Vagina (tissue), 2 donors: ENCODE data around the gene SPIRE2. TPM values are rescaled to one million over a fixed set of nuclear protein-coding genes. Genes with fewer than 3 reads are reported as not detected.
A peak's percentile ranks its signal among the peaks of the same experiment; 100 is the strongest.
"Not testable (repeated sequence)": the region's sequence is repeated elsewhere in the genome, so short reads cannot be mapped to it uniquely, and the experiment has no call there.

Source experiments
- DNase-seq, 2 donors: peaks; one replicate each; pipeline ENCODE4 v3.0.0-alpha.2; 2017; ENCODE audit errors: extremely low spot score in 2 of 2
- H3K27ac ChIP-seq: fragments of 200-600 bp; sonication (generic); one replicate; pipeline ENCODE4 v1.5.1; 2019
- H3K27me3 ChIP-seq: fragments of 200-600 bp; sonication (generic); one replicate; pipeline ENCODE4 v1.5.1; 2019
- H3K36me3 ChIP-seq, 2 donors: fragments of 200-600 bp; sonication (generic); one replicate each; pipeline ENCODE4 v1.5.1; 2017 to 2019
- H3K4me1 ChIP-seq: fragments of 200-600 bp; sonication (generic); one replicate; pipeline ENCODE4 v1.5.1; 2019
- H3K4me3 ChIP-seq, 2 donors: fragments of 200-600 bp; sonication (generic); 1 replicate in 1 of 2; 2 replicates in 1 of 2; pipeline ENCODE4 v1.5.1; 2016 to 2019
- H3K9me3 ChIP-seq: fragments of 200-600 bp; sonication (generic); one replicate; pipeline ENCODE4 v1.5.1; 2019
- CTCF ChIP-seq, 3 experiments: fragments of 450-650 bp in 2 of 3; fragments of 200-600 bp in 1 of 3; sonication (generic) in 1 of 3; IDR thresholded peaks; one replicate each; pipeline ENCODE4 v1.5.1; 2017 to 2019; ENCODE audit warnings: antibody characterized with exemption in 3 of 3, mild to moderate bottlenecking in 2 of 3, moderate library complexity in 2 of 3
- POLR2A ChIP-seq, 2 donors: fragments of 450-650 bp; IDR thresholded peaks; one replicate each; pipeline ENCODE4 v1.6.1; 2017; ENCODE audit warnings: antibody characterized with exemption in 2 of 2, mild to moderate bottlenecking in 2 of 2, moderate library complexity in 2 of 2
- POLR2AphosphoS5 ChIP-seq, 2 donors: sonication (generic); formaldehyde crosslinking; IDR thresholded peaks; one replicate each; pipeline ENCODE4 v1.9.0; 2017; ENCODE audit warnings: antibody characterized with exemption in 2 of 2, mild to moderate bottlenecking in 2 of 2, low read depth in 1 of 2; ENCODE audit not compliant: insufficient read depth in 1 of 2
- intact Hi-C: fragments of 100-400 bp; cut with DNase I; formaldehyde crosslinking; loops from one replicate; pipeline ENCODE4 v1.15.1; 2023
- total RNA-seq: library from RNA; depleted of rRNA; stranded (reverse); fragments of >200 nt; gene quantifications from one replicate; pipeline ENCODE4 v1.2.3, GENCODE V29; 2016

Gene SPIRE2
- 2.2 TPM for total RNA-seq

GRCh38 chr16:89828199-89828869, at the start of gene SPIRE2:
Gene SPIRE2, plus strand, starts transcription at chr16:89828475. Its CDS starts 76 bp downstream, at chr16:89828551.
- no peak for DNase-seq
- intact Hi-C loops: no loop called here
- no peaks in the 10 kb centered on the region for H3K36me3 ChIP-seq
- peak within 1 kb of the TSS; percentile 59 to 66 for H3K4me3 ChIP-seq
- H3K4me1 ChIP-seq: peaks cover 21% of the 10 kb centered on the region
- peak within 1 kb of the TSS; percentile 80 for H3K27ac ChIP-seq
- H3K27me3 ChIP-seq: no peaks in the 10 kb centered on the region
- no peaks in the 10 kb centered on the region for H3K9me3 ChIP-seq
- TF ChIP-seq POLR2A (IDR thresholded peaks at IDR 0.05) (no peak), POLR2AphosphoS5 (IDR thresholded peaks at IDR 0.05; ENCODE audit: insufficient read depth in 1 of 2, low read depth in 1 of 2) (no peak), CTCF (IDR thresholded peaks at IDR 0.05) (no peak)

- intact Hi-C loops: no loop called here
- no peaks in the 10 kb centered on the region for H3K4me1 ChIP-seq
- no peaks in the 10 kb centered on the region for H3K9me3 ChIP-seq
- DNase-seq: no peak
- no peaks in the 10 kb centered on the region for H3K27me3 ChIP-seq
- H3K36me3 ChIP-seq: no peaks in the 10 kb centered on the region
- no peak overlapping the region for H3K27ac ChIP-seq
- no peak overlapping the region for H3K4me3 ChIP-seq
- TF ChIP-seq POLR2AphosphoS5 (IDR thresholded peaks at IDR 0.05; ENCODE audit: insufficient read depth in 1 of 2, low read depth in 1 of 2): no peak
- TF ChIP-seq POLR2A (IDR thresholded peaks at IDR 0.05): no peak
- TF ChIP-seq CTCF (IDR thresholded peaks at IDR 0.05): no peak
Observed at GRCh38 chr16:89779231-89779908, 48.9 kb upstream of the SPIRE2 start.

GRCh38 chr16:89779909-89780305, 48.4 kb upstream of the SPIRE2 start:
- H3K4me1 ChIP-seq: no peaks in the 10 kb centered on the region
- H3K27me3 ChIP-seq: no peaks in the 10 kb centered on the region
- H3K9me3 ChIP-seq: no peaks in the 10 kb centered on the region
- H3K27ac ChIP-seq: no peak overlapping the region
- intact Hi-C loops: no loop called here
- TF ChIP-seq POLR2AphosphoS5 (IDR thresholded peaks at IDR 0.05; ENCODE audit: insufficient read depth in 1 of 2, low read depth in 1 of 2) (no peak), POLR2A (IDR thresholded peaks at IDR 0.05) (no peak), CTCF (IDR thresholded peaks at IDR 0.05) (no peak)
- no peaks in the 10 kb centered on the region for H3K36me3 ChIP-seq
- no peak for DNase-seq
- no peak overlapping the region for H3K4me3 ChIP-seq

GRCh38 chr16:89782489-89782888, 45.8 kb upstream of the SPIRE2 start:
- no peaks in the 10 kb centered on the region for H3K36me3 ChIP-seq
- DNase-seq: no peak
- no peak overlapping the region for H3K4me3 ChIP-seq
- H3K4me1 ChIP-seq: no peaks in the 10 kb centered on the region
- intact Hi-C loops: no loop called here
- TF ChIP-seq POLR2A (IDR thresholded peaks at IDR 0.05) (no peak), POLR2AphosphoS5 (IDR thresholded peaks at IDR 0.05; ENCODE audit: insufficient read depth in 1 of 2, low read depth in 1 of 2) (no peak)
- no peaks in the 10 kb centered on the region for H3K27me3 ChIP-seq
- no peaks in the 10 kb centered on the region for H3K9me3 ChIP-seq
- H3K27ac ChIP-seq: no peak overlapping the region

- DNase-seq, H3K36me3 ChIP-seq, H3K9me3 ChIP-seq, intact Hi-C loops, H3K4me3 ChIP-seq, H3K4me1 ChIP-seq, H3K27me3 ChIP-seq, H3K27ac ChIP-seq: not testable (repeated sequence)
Observed at GRCh38 chr16:89783952-89784351, 44.3 kb upstream of the SPIRE2 start.

- H3K27ac ChIP-seq: no peak overlapping the region
- intact Hi-C loops: no loop called here
- DNase-seq: no peak
- no peaks in the 10 kb centered on the region for H3K4me1 ChIP-seq
- no peak overlapping the region for H3K4me3 ChIP-seq
- H3K9me3 ChIP-seq: no peaks in the 10 kb centered on the region
- no peaks in the 10 kb centered on the region for H3K27me3 ChIP-seq
- no peak for TF ChIP-seq CTCF (IDR thresholded peaks at IDR 0.05)
- no peaks in the 10 kb centered on the region for H3K36me3 ChIP-seq
Observed at GRCh38 chr16:89784406-89784805, 43.9 kb upstream of the SPIRE2 start.
